HG03135 (cell line): ENCODE measurements around the gene CLASP1.
"Not testable (repeated sequence)": the region's sequence is repeated elsewhere in the genome, so short reads cannot be mapped to it uniquely, and the experiment has no call there.

Experiments used
- ATAC-seq: cut with Tn5 transposase; IDR thresholded peaks from one replicate; pipeline ENCODE4 v1.9.1; 2021; ENCODE audit warnings: mild to moderate bottlenecking, moderate library complexity; ENCODE audit not compliant: unreplicated experiment

Gene CLASP1

GRCh38 chr2:121479882-121480522, 169.3 kb downstream of the CLASP1 start:
- no peak for ATAC-seq

GRCh38 chr2:121478996-121479745, 170.1 kb downstream of the CLASP1 start:
- ATAC-seq, result no peak

GRCh38 chr2:121478358-121478995, 170.8 kb downstream of the CLASP1 start:
- not testable (repeated sequence) for ATAC-seq

GRCh38 chr2:121476684-121477083, 172.6 kb downstream of the CLASP1 start:
- no peak for ATAC-seq

GRCh38 chr2:121475811-121476571, 173.3 kb downstream of the CLASP1 start:
- no peak for ATAC-seq

GRCh38 chr2:121473512-121473911, 175.8 kb downstream of the CLASP1 start:
- no peak for ATAC-seq

GRCh38 chr2:121472470-121472993, 176.7 kb downstream of the CLASP1 start:
- no peak for ATAC-seq

GRCh38 chr2:121471532-121472469, 177.5 kb downstream of the CLASP1 start:
- ATAC-seq, result no peak

GRCh38 chr2:121470917-121471316, 178.3 kb downstream of the CLASP1 start:
- no peak for ATAC-seq

- no peak for ATAC-seq
These were observed 179.9 kb downstream of the CLASP1 start for GRCh38 chr2:121469356-121469755.

GRCh38 chr2:121468936-121469335, 180.3 kb downstream of the CLASP1 start:
- no peak for ATAC-seq

GRCh38 chr2:121459291-121459690, 190.0 kb downstream of the CLASP1 start:
- no peak for ATAC-seq

GRCh38 chr2:121456325-121456724, 192.9 kb downstream of the CLASP1 start:
- no peak for ATAC-seq

GRCh38 chr2:121455446-121455845, 193.8 kb downstream of the CLASP1 start:
- no peak for ATAC-seq

GRCh38 chr2:121454549-121455090, 194.6 kb downstream of the CLASP1 start:
- no peak for ATAC-seq

GRCh38 chr2:121451398-121451797, 197.9 kb downstream of the CLASP1 start:
- no peak for ATAC-seq

GRCh38 chr2:121450301-121450700, 199.0 kb downstream of the CLASP1 start:
- ATAC-seq, result no peak

- ATAC-seq, result no peak
These were observed 202.5 kb downstream of the CLASP1 start for GRCh38 chr2:121446647-121447241.

- no peak for ATAC-seq
These were observed 206.4 kb downstream of the CLASP1 start for GRCh38 chr2:121442889-121443288.
